Stimulated activated CD8-positive, alpha-beta memory T cell treated with anti-CD3 and anti-CD28 coated beads, Interleukin-2, amount 100 ng/mL, for 1 hour (primary cell): ENCODE results near the gene WDFY3.
"Not testable (repeated sequence)": the region's sequence is repeated elsewhere in the genome, so short reads cannot be mapped to it uniquely, and the experiment has no call there.

ENCODE experiments used
- DNase-seq, 2 donors: peaks; one replicate each; pipeline ENCODE4 v3.0.0-alpha.2; 2020; ENCODE audit warnings: low read depth in 2 of 2

Gene WDFY3

DNA sequence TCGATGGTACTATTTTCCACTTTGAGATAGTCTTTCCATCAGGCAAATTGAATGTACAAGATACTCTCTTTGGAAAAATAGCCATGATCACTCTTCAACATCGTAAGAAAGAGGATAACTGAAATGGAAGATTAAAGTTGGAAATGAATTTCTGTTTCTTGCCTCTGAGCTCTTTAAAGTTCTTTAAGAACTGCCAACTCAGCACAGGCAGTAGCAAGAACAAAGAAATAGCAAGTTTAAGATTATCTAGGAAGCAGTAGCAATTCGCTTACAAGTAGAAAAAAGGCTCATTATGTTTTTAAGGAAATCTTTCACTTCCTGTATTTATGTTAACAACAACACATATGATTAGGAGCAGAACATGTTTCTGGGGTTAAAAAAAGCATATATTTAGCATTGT lies 255.9 kb downstream of the WDFY3 start:
- DNase-seq = no peak

GRCh38 chr4:84708406-84709135 lies 257.9 kb downstream of the WDFY3 start:
- DNase-seq = no peak

GRCh38 chr4:84706286-84706685 lies 260.2 kb downstream of the WDFY3 start:
- DNase-seq = no peak

DNA sequence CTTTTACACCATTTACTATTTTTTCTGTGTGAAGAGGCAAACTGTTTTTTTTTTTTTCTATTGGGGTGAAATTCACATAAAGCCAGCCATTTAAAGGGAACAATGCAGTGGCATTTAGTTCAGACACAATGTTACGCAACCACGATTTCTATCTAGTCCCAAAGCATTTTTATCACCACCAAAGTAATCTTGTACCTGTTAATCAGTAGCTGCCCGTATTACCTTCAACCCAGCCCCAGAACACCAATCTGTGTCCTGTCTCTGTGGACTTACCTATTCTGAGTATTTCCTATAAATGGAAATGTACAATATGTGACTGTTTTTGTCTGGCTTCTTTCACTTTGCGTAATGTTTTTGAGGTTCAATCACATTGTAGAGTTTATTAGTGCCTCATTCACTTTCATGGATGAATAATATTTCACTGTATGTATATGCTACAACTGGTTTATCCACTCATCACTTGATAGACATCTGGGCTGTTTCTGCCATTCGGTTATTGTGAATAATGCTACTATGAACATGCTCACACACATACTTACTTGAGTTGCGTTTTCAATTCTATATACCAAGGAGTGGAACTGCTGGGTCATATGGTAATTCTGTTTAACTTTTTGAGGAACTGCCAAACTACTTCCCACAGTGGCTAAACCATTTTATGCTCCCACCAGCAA lies 267.4 kb downstream of the WDFY3 start:
- DNase-seq = no peak

DNA sequence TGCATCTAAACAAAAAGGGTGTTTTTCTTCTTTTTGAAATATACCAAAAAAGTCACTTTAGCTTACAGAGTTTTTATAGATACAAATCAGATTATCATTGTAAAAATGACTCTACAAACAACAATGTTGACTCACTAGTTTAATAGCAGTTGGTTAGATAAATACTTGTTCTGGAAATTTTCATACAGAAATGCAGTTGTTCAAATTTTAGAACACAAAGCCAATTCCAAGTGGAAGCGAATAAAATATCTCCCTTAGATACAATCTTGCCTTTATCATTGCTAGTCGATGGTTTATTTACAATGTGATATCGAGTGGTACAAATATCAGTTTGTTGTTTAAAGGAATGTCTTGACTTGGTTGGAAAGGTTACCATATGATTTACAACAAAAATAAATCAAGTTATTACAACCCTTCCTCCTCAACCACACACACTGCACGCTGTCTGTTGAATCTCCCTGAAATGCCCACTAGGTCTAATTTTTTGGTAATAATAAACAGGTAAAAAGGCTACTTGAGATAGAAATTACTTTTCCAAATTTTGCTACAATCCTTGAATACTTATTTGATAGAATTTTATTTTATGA lies 268.8 kb downstream of the WDFY3 start:
- no peak for DNase-seq

- no peak for DNase-seq
Measured at GRCh38 chr4:84697159-84697558, 269.3 kb downstream of the WDFY3 start.

DNA sequence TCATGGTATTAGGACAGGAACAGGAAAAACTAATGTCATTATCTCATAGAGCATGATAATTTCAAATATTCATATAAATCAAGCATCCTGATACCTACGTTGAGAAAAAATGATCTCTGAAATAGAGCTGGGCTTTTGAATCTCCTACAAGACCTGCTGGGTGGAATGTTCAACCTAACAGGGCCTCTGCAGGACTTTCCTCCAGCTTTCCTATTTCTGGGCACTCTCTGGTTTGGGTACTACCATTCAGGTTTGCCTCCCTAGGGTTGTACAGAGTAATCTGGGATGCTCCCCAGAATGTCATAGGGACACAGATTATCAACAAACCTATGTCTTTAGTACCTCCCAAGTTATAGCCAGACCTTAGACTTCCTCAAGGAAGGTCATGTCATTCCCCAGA lies 274.7 kb downstream of the WDFY3 start:
- DNase-seq = no peak

- DNase-seq = no peak
Measured at GRCh38 chr4:84691170-84691691, 275.3 kb downstream of the WDFY3 start.

GRCh38 chr4:84690481-84690880 lies 276.0 kb downstream of the WDFY3 start:
- no peak for DNase-seq

DNA sequence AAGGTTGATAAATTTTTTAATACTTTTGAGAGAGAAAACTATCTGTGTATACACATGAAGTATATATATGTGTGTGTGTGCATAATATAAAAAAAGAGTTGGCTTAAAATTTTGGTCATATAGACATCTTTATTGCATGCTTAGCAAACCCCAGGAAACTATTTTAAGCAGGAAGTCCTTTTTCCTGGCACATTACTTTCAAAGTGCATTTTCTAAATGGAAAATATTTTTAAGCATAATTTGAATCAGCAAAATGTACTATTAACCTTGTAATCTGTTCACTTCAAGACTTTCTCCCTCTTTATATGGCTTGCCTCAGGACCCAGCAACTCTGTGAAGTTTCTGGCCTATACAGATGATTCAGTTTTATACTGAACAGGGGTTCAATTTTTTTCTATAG lies 277.3 kb downstream of the WDFY3 start:
- DNase-seq = no peak

GRCh38 chr4:84688605-84689004 lies 277.9 kb downstream of the WDFY3 start:
- no peak for DNase-seq

- no peak for DNase-seq
Measured at GRCh38 chr4:84685105-84685504, 281.4 kb downstream of the WDFY3 start.

- no peak for DNase-seq
Measured at GRCh38 chr4:84684361-84684760, 282.1 kb downstream of the WDFY3 start.

GRCh38 chr4:84683064-84683850 lies 283.2 kb downstream of the WDFY3 start:
- no peak for DNase-seq

DNA sequence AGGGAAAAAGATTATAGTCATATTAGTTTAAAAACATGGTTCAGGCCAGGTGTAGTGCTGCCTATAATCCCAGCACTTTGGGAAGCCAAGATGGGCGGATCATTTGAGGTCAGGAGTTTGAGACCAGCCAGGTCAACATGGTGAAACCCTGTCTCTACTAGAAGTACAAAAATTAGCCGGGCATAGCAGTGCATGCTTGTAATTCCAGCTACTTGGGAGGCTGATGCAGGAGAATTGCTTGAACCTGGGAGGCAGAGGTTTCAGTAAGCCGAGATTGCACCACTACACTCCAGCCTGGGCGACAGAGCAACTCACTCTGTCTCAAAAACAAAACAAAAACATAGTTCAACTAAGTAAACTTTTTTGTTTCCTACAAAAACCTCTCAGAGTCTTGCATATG lies 283.8 kb downstream of the WDFY3 start:
- not testable (repeated sequence) for DNase-seq

DNA sequence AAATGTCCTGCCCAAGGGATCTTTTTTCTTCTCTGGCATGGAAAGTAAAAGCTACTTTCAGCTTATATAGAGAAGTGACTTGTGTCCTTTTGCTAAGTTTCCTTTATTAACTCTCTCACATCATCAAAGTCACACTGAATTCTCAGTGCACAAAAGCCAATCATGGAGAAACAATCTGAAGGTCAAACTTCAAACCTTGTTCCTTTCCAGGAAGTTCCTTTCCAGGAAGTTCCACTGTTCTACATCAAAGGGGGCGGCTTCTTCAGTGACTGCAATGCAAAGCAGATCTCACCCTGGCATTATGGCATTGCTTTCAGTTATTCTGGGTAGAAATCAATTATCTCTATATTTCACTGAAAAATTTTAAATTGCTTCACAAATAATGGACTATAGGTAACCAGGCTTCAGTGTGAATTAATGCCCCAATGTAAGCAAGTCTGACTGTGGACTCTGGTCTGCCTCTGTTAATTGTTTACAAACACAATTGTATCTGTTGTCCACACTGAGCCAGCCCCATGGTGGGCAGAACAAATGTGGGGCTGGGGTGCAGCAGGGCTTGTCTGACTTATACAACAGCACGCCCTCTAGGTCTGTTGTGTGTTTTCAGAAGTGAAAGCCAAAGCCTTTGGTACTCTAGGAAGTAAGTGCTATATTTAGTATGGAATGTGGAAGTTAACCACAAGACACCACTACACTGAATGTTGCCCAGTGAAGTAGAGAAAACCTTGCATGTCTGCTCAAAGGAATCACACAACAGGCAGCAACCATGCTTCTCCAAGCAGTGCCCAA lies 284.8 kb downstream of the WDFY3 start:
- DNase-seq = no peak

GRCh38 chr4:84680956-84681355 lies 285.5 kb downstream of the WDFY3 start:
- DNase-seq = no peak

- DNase-seq = no peak
Measured at GRCh38 chr4:84678976-84679744, 287.3 kb downstream of the WDFY3 start.

DNA sequence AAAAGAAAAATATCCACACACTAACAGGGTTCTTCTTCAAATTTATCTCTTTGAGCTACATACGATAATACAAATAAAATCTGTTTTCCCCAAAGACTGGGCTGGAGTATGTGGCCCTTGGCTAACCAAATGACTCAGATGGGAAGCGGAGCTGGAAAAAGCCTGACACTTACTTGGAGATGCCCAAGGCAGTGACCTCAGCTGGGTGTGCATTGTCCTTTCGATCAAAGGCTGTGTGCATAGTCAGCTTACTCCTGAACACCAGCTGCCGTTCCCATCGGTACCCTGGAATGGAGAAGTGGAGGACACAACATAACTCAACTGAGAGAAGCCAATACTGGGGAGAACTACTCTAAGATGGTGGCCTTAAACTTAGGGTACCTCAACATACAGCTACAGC lies 288.5 kb downstream of the WDFY3 start:
- DNase-seq = no peak

DNA sequence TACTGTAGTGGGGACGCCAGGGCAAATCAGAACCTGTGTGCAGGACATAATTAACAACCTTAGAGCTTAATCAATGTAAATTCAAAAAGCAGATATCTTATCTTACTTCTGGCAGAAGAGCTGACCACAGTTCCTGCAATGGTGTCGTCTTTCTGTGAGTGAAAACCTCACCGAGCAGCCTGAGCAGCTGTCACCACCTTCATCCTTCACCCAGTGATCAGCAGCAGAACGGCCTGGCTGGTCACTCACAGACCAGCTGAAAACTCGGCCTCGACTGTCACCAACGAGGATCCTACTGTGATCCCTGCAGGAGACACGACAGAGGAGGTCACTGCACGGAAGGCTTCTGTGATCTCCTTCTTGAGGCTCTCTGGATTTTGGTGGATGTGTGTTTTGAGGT lies 289.4 kb downstream of the WDFY3 start:
- DNase-seq = no peak
